Esophagus squamous epithelium (tissue), 4 donors: ENCODE data around the gene OR6J1.
"Not testable (repeated sequence)": the region's sequence is repeated elsewhere in the genome, so short reads cannot be mapped to it uniquely, and the experiment has no call there.

Experiments used
- CTCF ChIP-seq, 6 experiments: fragments of 450-650 bp in 4 of 6; fragments of 200-600 bp in 2 of 6; sonication (generic) in 2 of 6; IDR thresholded peaks; one replicate each; pipeline ENCODE4 v1.5.1; 2016 to 2019; ENCODE audit warnings: antibody characterized with exemption in 6 of 6, mild to moderate bottlenecking in 4 of 6, moderate library complexity in 4 of 6
- POLR2A ChIP-seq, 4 donors: fragments of 450-650 bp; IDR thresholded peaks; one replicate each; pipeline ENCODE4 v1.6.1; 2017; ENCODE audit warnings: antibody characterized with exemption in 4 of 4, mild to moderate bottlenecking in 4 of 4, moderate library complexity in 3 of 4

- TF ChIP-seq CTCF, POLR2A (IDR thresholded peaks at IDR 0.05): not testable (repeated sequence)
These were observed 42.0 kb upstream of the OR6J1 start for GRCh38 chr14:22686176-22686611.
